ENCODE measurements around the gene SBK1.

DNA sequence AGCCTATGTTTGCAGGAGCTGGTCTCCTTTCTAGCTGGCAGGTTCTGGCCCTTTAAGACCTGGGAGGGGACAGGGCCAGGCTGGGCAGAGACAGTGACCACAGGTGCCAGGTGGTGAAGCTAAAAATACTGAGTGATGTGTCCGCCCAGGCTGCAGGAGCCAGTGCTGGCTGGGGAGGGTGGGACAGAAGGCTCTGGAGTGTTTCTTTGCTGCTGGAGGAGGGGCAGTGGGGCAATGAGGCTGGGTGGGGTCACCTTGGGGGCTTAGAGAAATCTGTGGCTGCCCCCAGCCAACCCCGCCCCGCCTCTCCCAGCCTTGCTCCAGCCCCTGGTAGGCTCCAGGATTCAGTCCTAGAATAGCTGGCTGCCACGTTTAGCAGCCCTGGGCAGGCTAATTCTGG, 30.4 kb upstream of the SBK1 start:
- TF ChIP-seq, protein P1, sequence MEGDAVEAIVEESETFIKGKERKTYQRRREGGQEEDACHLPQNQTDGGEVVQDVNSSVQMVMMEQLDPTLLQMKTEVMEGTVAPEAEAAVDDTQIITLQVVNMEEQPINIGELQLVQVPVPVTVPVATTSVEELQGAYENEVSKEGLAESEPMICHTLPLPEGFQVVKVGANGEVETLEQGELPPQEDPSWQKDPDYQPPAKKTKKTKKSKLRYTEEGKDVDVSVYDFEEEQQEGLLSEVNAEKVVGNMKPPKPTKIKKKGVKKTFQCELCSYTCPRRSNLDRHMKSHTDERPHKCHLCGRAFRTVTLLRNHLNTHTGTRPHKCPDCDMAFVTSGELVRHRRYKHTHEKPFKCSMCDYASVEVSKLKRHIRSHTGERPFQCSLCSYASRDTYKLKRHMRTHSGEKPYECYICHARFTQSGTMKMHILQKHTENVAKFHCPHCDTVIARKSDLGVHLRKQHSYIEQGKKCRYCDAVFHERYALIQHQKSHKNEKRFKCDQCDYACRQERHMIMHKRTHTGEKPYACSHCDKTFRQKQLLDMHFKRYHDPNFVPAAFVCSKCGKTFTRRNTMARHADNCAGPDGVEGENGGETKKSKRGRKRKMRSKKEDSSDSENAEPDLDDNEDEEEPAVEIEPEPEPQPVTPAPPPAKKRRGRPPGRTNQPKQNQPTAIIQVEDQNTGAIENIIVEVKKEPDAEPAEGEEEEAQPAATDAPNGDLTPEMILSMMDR (IDR thresholded peaks at IDR 0.05), result no peak
- no peak for TF ChIP-seq EZH2 (IDR thresholded peaks at IDR 0.05)

Data from neural progenitor cell (in vitro differentiated cells).